SW480 (cell line): Measurements from ENCODE around the gene HMCN2.

Experiments
- DNase-seq: peaks from one replicate; pipeline ENCODE4 v3.0.0-alpha.2; 2016; ENCODE audit warnings: low spot score

HMCN2 gene

DNA sequence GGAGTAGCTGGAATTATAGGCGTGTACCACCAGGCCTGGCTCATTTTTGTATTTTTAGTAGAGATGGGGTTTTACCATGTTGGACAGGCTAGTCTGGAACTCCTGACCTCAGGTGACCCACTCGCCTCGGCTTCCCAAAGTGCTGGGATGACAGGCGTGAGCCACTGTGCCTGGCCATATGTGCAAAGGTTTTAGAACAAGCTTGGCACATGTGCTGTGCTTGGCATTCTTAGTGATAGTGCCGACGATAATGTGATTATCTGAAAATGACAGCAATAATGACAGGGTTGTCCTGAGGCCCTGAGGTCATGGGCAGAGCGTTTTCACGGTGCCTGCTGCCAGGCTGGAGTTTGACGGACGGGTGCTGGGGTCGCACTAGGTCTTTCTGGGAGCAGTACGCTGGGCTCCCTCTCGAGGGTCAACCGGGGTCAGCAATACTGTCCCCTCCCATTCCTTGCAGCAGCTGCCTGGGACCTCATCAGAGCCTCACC lies 42.6 kb downstream of the HMCN2 start:
- no peak for DNase-seq

DNA sequence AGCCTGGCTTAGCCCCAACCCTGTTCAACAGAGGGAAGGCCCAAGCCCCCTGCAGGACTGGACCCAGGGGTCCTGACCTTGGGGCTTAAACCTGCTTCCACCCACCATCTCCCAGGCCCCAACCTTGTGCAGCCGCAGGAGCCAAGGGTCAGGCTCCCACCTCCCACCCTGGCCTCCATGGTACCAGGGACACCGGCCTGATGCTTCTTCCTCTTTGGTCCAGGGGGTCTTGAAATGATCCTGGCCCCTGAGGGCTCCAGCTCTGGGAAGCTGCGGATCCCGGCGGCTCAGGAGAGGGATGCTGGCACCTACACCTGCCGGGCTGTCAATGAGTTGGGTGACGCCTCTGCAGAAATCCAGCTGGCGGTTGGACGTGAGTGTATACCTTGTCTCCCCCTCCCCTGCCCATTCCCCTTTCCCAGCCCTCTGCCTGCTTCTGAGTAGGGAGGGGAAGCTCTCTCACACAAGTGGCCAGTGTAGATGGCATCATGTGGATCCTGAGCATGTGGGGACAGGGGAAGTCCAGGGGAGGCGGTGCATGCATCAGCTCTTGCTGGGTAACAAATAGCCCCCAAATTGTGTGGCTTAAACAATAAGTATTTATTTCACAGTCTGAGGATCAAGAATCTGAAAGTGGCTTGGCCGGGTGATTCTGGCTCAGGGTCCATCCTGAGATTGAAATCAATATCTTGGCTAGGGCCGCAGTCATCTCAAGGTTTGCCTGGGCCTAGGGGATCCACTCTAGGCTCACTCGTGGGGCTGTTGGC lies 44.3 kb downstream of the HMCN2 start:
- no peak for DNase-seq

DNA sequence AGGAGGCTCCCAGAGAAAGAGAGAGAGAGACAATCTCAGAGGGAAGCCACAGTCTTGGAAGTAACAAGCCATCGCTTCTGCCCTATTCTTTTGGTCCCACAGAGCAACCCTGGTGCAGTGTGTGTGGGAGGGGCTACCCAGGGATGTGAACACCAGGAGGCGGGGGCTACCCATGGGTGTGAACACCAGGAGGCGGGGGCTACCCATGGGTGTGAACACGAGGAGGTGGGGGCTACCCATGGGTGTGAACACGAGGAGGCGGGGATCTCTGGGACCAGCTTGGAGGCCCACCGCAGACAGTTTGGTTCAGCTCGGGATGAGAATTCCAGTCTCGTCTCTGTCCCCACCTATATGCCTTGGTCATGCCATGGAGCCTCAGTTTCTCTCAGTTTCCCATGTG lies 44.9 kb downstream of the HMCN2 start:
- DNase-seq: no peak

DNA sequence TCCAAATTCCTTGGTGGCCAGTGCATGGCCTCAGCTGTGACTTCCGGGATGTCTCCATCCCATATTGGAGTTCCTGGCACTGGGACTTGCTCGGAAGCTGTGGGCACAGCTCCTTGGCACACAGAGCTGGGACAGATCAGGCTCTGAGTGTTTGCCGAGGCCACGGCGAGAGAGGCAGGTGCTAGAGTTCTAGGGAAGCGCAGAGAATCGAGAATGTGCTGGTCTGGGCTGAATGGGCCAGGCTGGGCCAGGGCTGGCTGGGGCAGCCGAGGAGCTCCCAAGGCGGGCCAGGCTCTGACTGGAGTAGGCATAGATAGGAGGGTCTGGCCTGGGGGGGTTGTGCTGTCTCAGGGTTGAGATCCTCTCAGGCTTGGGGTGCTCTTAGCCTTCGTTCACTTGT lies 45.4 kb downstream of the HMCN2 start:
- DNase-seq: no peak

DNA sequence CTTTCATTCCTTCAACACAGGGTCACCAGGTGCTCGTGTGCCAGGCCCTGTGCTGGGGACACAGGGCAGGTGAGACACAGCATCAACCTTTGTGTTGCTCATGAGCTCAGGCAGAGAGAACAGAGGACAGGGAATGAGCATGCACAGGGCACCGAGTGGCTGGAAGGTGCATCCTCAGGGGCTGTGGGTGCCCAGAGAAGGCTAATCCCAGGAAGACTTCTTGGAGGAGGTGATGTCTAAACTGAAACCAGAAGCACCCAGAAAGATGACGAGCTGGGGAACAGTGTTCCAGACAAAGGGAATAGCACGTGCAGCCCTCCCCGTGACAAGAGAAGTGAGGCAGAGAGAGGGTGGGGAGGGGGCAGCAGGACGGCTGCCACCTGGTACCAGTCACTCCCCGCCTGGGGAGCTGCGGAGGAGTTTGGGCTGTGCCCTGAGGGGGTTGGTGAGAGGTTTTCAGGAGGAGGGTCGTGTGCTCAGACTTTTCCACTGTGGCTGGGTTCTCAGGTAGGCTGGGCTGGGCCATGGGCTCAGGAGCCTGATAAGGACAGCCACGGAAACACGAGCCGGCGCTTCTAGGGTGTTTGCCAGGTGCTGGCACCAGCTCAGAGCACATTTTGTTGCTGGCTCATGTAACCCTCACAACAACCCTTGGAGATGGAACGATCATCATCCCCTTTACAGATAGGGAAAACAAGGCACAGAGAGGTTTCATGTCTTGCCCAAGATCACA lies 46.0 kb downstream of the HMCN2 start:
- DNase-seq: no peak

DNA sequence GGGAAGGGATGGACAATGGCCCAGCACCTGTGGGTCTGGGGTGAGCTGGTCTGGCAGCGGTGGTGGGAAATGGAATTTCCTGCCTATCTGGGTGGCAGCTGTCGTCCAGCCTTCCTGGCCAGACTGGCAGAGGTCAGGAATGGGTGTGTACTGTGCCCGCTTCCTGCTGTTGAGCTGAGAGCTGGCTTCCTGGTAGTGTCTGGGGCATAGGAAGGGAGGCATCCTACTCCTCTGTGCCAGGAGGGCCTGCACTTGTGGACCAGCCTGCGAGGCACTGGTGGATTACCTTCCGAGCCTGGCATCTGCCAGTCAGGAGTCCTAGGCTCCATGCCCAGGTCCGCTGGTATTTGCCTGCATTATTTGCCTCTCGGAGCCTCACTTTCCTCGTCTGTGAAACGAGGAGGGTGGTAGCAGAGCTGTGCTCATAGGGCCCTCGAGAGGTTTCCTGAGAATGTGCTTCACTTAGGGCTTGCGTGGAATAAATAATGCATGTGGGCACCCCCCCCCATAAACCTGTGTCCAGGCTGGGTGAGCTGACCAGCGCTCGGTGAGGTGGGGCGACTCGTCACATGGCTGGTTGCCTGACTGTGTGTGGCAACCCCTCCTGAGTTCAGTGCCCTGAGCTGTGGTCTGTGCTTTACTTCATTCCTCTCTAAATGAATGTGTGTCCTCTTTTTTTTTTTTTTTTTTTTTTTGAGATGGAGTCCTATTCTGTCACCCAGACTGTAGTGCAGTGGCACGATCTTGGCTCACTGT lies 47.7 kb downstream of the HMCN2 start:
- peak; percentile 14 for DNase-seq

DNA sequence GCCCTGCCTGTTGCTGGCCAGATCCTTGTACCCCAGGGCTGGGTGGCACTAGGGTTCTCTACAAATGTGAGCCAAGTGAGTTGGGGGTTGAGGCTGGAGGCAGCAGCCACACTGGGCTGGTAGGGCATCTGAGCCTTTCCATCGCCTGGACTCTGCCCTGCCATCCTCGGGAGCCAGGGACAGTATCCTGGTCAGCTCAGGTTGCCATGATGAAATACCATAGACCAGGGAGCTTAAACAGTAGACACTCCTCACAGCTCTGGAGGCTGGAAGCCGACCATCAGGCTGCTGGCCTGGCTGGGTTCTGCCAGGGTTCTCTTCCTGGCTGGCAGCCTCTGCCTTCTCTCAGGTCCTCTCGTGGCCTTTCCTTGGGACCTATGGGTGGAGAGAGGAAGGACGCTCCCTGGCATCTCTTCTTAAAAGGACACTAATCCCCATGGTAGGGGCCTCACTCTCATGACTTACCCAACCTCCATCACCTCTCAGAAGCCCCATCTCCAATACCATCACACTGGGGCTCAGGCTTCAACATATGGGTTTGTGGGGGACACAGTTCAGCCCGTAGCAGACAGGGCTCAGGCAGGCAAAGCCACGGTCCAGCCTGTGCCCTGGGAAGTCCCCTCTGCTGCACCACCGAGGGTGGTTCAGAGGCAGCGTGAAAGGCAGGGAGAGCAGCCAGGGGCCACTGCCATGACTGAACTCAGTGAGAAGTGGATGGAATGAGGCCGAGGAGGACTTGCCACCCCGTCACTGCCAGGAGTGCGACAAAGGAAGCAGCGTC lies 50.1 kb downstream of the HMCN2 start:
- DNase-seq: no peak

DNA sequence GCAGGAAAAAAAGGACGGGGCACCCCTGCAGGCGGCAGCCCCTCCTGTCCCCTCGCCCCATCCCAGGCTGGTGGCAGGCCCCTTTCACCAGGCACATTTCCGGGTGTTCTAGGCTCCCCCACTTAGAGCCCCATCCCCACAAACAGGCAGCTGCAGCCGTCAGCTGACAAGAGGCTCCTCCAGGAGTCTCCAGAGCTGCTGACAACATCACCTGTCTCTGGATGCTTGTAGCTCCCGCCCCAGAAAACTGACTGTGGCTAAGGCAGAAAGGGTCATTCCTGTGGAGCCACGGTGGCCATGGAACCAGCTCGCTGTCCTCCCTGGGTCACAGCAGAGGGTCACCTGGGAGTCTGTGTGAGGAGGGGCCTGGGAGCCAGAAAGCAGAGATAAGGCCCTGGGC lies 50.9 kb downstream of the HMCN2 start:
- DNase-seq: no peak

DNA sequence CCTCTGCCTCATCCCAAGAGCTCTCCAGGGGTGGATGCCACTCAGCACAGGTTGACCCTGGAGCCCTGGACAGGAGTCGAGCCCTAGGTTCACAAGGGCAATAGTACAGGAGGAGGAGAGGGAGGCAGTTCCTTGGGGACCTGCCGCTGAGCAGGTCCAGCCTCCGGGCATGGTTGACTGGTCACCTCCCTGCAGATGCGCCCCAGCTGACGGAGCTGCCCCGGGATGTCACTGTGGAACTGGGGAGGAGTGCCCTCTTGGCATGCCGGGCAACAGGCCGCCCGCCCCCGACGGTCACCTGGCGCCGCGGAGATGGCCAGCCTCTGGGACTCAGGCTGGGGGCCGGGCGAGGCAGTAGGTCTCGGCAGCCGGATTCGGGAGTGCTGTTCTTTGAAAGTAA lies 53.7 kb downstream of the HMCN2 start:
- DNase-seq: no peak

DNA sequence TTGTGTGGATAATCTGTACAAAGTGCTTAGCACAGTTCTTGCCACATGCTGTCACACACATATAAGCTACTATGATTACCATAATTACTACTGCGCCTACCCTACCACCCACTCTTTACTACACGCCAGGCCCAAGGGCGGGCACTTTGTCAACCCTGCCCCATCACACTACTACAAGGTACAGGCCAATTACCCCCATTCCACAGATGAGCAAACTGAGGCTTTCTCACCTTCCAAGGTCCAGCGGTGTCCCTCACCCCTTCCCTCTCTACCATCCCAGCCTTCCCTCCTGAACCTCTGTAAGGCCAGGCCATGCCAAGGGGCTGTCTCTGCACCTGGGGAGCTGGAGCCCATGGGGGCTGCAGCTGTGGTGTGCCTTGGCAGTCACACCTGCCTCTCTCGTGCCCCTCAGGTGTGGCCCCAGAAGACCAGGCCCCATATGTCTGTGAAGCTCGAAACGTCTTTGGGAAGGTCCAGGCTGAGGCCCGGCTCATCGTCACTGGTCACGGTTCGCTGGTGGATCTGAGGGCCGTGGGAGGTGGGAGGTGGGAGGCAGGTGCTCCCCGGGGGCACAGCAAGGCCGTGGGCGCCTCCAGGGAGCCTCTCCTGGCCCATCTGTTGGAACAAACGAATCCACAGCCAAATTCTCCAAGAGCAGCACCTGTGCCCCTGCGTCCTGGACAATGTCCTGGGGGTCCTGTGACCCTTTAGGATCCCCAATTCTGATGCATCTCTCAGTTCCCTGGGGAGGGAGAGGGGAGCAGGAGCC lies 54.6 kb downstream of the HMCN2 start:
- DNase-seq: no peak

DNA sequence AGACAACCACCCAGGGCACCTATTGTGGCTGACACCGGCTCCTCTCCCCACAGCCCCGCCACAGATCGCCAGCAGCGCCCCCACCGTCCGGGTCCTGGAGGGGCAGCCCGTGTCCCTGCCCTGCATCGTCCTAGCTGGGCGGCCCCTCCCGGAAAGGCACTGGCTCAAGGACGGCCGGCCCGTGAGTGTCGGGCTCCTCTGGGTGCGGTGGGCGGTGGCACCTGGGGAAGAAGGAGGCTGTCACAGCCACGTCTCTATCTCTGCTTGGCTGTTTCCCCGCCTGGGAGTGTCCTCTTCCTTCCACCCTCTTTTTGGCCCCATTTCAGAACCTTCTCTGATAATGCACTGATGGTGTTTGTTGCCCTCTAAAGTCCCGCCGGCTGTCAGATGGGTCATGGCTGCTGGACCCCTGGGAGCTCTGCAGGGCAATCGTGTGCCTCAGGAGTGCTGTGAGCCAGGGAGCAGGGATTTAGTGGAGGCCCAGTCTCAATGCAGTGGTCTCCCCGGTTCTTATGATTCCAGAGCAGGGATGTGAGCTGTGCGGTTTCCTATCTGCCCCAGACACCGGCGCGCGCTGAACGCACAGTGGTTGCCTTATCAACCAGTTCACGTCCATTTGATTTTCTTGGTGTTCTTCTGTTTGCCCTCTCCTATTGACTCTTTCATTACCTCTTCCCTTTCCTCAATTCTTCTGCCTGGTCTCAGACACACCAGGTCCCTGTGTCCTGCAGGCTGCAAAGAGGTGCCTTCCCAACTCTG lies 55.3 kb downstream of the HMCN2 start:
- DNase-seq: peak; percentile 11

DNA sequence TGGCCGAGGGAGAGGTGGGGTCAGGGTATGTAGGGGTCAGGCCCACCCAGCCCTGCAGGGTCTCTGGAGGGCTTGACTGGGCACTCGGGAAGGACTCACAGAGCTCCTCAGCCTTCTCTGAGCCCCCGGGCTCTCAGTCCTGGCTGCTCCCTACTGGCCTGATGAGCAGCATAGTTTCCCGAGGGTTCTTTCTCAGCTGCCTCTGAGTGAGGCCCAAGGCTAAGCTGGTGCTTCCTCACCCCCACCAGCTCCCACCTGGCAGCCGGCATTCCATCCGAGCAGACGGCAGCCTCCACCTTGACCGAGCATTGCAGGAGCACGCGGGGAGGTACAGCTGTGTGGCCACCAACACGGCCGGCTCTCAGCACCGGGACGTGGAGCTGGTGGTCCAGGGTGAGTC lies 56.0 kb downstream of the HMCN2 start:
- no peak for DNase-seq

DNA sequence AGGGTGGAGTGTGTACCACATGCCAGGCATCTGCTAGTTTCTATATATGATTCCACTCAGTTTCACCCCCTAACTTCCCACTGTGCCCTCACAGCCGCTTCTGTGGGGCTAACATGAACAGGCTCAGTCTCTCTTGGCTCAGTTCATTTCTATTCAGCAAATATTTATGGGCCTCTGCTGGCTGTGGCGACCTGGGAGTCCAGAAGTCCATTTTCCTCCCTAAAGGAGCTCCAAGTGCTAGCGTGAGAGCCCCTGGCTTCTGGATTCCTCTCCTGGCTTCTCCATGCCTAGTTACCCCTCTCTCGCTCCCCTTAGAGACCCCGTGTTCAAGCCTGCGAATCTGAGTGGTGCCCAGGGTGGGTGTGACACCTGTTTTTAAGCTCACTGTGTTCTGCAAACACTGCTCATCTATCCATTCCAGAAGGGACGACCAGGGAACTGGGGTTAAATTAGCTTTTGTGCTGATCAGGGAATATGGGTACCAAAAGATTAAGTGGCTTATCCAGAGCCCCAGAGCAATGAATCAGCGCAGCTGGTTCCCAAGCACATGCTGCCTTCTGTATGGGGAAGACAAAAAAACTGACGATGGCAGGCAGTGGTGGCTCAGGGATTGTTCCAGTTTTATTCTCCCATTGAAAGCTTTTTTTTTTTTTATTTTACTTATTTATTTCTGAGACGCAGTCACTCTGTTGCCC lies 57.6 kb downstream of the HMCN2 start:
- DNase-seq: no peak

DNA sequence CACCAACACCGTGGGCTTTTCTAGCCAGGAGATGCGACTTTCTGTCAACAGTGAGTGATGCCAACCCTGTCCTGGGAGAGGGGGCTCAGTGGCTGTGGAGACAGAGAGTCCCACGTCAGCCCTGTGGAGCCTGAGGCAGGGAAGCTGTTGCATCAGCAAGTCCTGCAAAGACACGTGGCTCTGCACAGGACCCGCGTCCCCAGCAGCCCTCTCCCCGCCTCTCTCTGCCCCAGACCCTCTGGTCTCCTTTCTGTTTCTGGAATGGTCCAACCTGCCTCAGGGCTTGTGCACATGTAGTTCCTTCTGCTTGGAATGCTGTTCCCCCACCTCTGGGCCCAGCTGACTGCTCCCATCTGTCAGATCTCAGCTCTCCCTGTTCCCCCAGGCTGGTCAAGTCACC lies 60.4 kb downstream of the HMCN2 start:
- no peak for DNase-seq

DNA sequence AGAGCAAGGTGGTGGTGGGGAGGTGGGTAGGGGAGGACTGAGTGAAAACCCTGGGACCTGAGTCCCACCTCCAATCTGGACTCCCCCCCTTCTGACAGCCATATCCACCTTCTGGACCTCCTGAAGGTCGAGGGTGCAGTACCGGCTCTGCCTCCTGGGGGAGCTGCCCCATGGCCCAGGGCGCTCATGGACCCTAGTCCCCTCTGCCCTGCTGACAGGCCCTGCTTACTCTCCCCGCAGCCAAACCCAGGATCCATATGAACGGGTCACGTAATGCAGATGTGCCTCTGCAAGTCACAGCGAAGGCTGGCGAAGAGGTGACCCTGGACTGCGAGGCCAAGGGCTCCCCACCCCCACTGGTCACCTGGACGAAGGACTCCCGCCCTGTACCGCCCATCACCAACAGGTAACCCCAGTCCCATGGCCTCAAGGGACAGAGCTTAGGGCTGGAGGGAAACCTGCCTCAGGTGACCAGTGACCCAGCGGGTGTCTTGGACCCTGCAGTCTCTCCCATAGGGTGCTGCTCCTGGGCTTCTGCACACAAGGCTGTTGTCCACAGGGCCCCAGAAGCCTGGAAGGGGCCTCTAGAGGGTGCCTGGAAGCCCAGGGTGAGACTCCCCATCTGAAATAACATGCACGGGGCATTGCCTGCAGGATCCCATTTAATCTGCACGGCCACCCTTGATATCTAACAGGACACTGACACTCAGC lies 61.7 kb downstream of the HMCN2 start:
- DNase-seq: no peak

DNA sequence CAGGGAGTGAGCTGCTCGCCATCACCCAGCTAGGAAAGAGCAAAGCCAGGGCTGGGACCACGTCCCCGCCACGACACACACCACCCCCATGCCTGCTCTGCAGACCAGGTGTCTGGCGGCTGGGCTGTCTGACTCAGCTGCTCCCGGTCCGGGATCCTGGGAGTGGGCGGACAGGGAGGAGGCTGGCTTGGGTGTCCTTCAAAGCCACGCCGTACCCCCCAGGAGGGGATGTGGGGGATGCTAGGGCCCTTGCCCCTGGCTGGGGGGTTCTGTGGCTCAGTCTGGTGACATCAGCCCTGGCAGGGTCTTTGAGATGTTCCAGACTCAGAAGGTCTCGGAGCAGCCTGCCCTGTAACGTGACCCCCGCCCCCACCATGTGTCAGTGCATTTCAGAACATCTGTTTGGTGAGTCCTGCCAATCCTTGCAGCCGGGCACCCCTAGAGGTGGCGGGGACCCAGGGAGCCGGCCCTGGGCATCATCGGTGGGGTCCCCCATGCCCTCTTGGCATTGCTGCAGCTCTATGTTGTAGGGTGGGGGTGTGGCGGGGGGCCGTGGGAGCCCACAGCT lies 62.3 kb downstream of the HMCN2 start:
- DNase-seq: peak; percentile 19

DNA sequence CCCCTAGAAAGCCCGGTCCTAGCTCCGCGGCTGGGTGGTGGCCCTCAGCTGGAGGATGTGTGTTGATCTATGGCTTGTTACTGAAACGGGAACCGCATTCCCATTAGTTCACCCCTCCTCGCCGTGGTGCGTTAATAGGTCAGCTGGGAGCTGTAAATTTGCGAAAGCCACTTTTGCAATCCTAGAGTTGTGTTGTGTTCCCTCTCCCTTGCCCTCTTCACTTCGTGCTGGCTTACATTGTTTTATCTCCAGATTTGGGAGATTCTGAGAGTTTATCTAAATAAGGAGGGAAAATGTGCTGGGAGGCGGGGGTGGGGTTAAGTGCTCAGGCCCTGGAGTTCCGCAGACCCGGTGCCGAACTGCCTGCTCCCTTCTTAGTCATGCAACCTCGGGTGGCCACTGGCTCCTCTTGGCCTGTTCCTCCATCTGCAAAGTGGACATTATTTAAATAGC lies 62.8 kb downstream of the HMCN2 start:
- DNase-seq: no peak

DNA sequence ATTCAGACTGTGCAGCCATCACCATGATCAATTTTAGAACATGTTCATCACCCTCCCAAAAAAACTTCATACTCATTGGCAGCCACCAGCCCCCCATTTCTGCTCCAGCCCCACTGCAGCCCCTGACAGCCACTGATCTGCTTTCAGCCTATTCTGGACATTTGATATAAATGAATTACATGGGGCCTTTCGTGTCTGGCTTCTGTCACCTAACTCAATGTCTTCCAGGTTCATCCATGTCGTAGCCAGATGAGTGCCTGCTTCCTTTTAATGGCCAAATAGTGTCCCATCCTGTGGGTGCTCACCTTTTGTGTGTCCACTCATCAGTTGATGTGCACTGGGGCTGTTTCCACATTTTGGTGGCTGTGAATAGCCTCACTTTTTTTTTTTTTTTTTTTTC lies 63.5 kb downstream of the HMCN2 start:
- no peak for DNase-seq
